OCI-LY7 (cell line): ENCODE data around the gene ANKRD45. TPM values are rescaled to one million over a fixed set of nuclear protein-coding genes. Genes with fewer than 3 reads are reported as not detected.

ENCODE experiments used
- BruUV-seq: library from RNA; stranded (reverse); fragments of 400-500 nt; replicated peaks from 2 replicates; lab custom pipeline; 2021; lab: Mats Ljungman, UMichigan
- CTCF ChIA-PET: fragments of 300-600 bp; sonication (Branson Sonifier 250); formaldehyde crosslinking; loops from one replicate; lab custom pipeline; 2022; ENCODE audit warnings: antibody characterized with exemption; ENCODE audit not compliant: unreplicated experiment; lab: Charles Lee
- POLR2A ChIA-PET: fragments of 300-600 bp; sonication (Branson Sonifier 250); formaldehyde crosslinking; loops from one replicate; lab custom pipeline; 2022; ENCODE audit warnings: antibody characterized with exemption; lab: Charles Lee
- DNase-seq: peaks from one replicate; pipeline ENCODE4 v3.0.0-alpha.2; 2015; ENCODE audit warnings: low spot score
- H2AFZ ChIP-seq: fragments of 200-600 bp; sonication (generic), shearing (Covaris generic); 2 replicates; pipeline ENCODE4 v1.6.1; 2014; ENCODE audit warnings: mild to moderate bottlenecking, antibody characterized with exemption, low read length, moderate library complexity
- H3K27ac ChIP-seq: fragments of 200-600 bp; sonication (generic); 2 replicates; pipeline ENCODE4 v1.5.1; 2014; ENCODE audit warnings: mixed run types, low read depth, mild to moderate bottlenecking, moderate library complexity, low read length, inconsistent platforms; ENCODE audit not compliant: poor library complexity, severe bottlenecking
- H3K36me3 ChIP-seq: fragments of 200-600 bp; sonication (generic); 2 replicates; pipeline ENCODE4 v1.6.1; 2014; ENCODE audit warnings: mild to moderate bottlenecking, antibody characterized with exemption, low read length, moderate library complexity, mixed read lengths; ENCODE audit not compliant: insufficient read depth
- H3K4me1 ChIP-seq: fragments of 200-600 bp; sonication (generic); 2 replicates; pipeline ENCODE4 v1.5.1; 2014; ENCODE audit warnings: mild to moderate bottlenecking, low read length; ENCODE audit not compliant: insufficient read depth, poor library complexity, severe bottlenecking
- H3K4me2 ChIP-seq: fragments of 200-600 bp; sonication (generic); 2 replicates; pipeline ENCODE4 v1.6.1; 2014; ENCODE audit warnings: mild to moderate bottlenecking, low read length
- H3K4me3 ChIP-seq: fragments of 200-600 bp; sonication (generic); 2 replicates; pipeline ENCODE4 v1.5.1; 2014; ENCODE audit warnings: mild to moderate bottlenecking, low read depth, low read length; ENCODE audit not compliant: poor library complexity, severe bottlenecking
- H3K79me2 ChIP-seq: fragments of 200-600 bp; sonication (generic); 2 replicates; pipeline ENCODE4 v1.6.1; 2016; ENCODE audit warnings: low read depth, mild to moderate bottlenecking, low read length, moderate library complexity, mixed read lengths; ENCODE audit not compliant: insufficient read depth
- H3K9me2 ChIP-seq: fragments of 200-600 bp; sonication (generic); 2 replicates; pipeline ENCODE4 v1.6.1; 2016; ENCODE audit warnings: mild to moderate bottlenecking, low read length, mixed read lengths; ENCODE audit not compliant: insufficient read depth
- H3K9me3 ChIP-seq: fragments of 200-600 bp; sonication (generic); 2 replicates; pipeline ENCODE4 v1.6.1; 2014; ENCODE audit warnings: mild to moderate bottlenecking, mixed run types, low read length, mixed read lengths
- H4K20me1 ChIP-seq: fragments of 200-600 bp; sonication (generic); 2 replicates; pipeline ENCODE4 v1.6.1; 2014; ENCODE audit warnings: mild to moderate bottlenecking, antibody characterized with exemption, low read length, moderate library complexity, mixed read lengths; ENCODE audit not compliant: insufficient read depth
- CTCF ChIP-seq: fragments of 200-600 bp; sonication (generic); conservative IDR thresholded peaks from 2 replicates; pipeline ENCODE4 v1.5.1; 2014; ENCODE audit warnings: mild to moderate bottlenecking, antibody characterized with exemption, low read length, moderate library complexity, mixed read lengths
- EZH2phosphoT487 ChIP-seq: fragments of 200-600 bp; sonication (generic); IDR thresholded peaks from 2 replicates; pipeline ENCODE4 v1.6.1; 2018; ENCODE audit warnings: low read depth, borderline replicate concordance, mild to moderate bottlenecking, mixed run types, antibody characterized with exemption, low read length, moderate library complexity, mixed read lengths
- intact Hi-C: fragments of 100-400 bp; cut with micrococcal nuclease; formaldehyde crosslinking; loops from one replicate; pipeline ENCODE4 v1.10.0; 2022; ENCODE audit not compliant: unreplicated experiment
- total RNA-seq, 2 experiments: library from RNA; depleted of rRNA in 1 of 2; stranded (reverse); fragments of >200 nt in 1 of 2; shearing (Covaris generic) in 1 of 2; gene quantifications; 2 replicates each; pipeline ENCODE4 v1.2.3, GENCODE V29; 2014 to 2022

Gene ANKRD45
- total RNA-seq, 2 experiments from 2014 or later = 0.30 TPM; not detected in 1

- H3K79me2 ChIP-seq = no peaks in the 10 kb centered on the region
- H3K27ac ChIP-seq = no peak overlapping the region
- no peaks in the 10 kb centered on the region for H3K9me3 ChIP-seq
- CTCF ChIA-PET = no interaction called here
- no peak overlapping the region for H3K4me3 ChIP-seq
- no peaks in the 10 kb centered on the region for H4K20me1 ChIP-seq
- no peak for TF ChIP-seq CTCF
- no peak for TF ChIP-seq EZH2phosphoT487
- POLR2A ChIA-PET = no interaction called here
- no peak for DNase-seq
- intact Hi-C loops = no loop called here
- no peaks in the 10 kb centered on the region for H3K9me2 ChIP-seq
- H2AFZ ChIP-seq = no peak overlapping the region
- no peak overlapping the region for H3K4me2 ChIP-seq
- H3K4me1 ChIP-seq = no peaks in the 10 kb centered on the region
- no peaks in the 10 kb centered on the region for H3K36me3 ChIP-seq
- no TSS peak for BruUV-seq
Observed at GRCh38 chr1:173660306-173660705, 9.3 kb downstream of the ANKRD45 start.

GRCh38 chr1:173648880-173649605 is 20.6 kb downstream of the ANKRD45 start:
- CTCF ChIA-PET = no interaction called here
- intact Hi-C loops = no loop called here

More at GRCh38 chr1:173648880-173649605, 20.6 kb downstream of the ANKRD45 start:
- no peak overlapping the region for H3K27ac ChIP-seq
- H2AFZ ChIP-seq = no peak overlapping the region
- H3K9me3 ChIP-seq = no peaks in the 10 kb centered on the region
- no peak overlapping the region for H3K4me3 ChIP-seq
- BruUV-seq = no TSS peak
- H3K36me3 ChIP-seq = no peaks in the 10 kb centered on the region
- H3K9me2 ChIP-seq = no peaks in the 10 kb centered on the region
- no peak for DNase-seq
- TF ChIP-seq CTCF (no peak), EZH2phosphoT487 (no peak)
- POLR2A ChIA-PET = no interaction called here
- H4K20me1 ChIP-seq = no peaks in the 10 kb centered on the region
- H3K79me2 ChIP-seq = no peaks in the 10 kb centered on the region
- no peak overlapping the region for H3K4me2 ChIP-seq
- no peaks in the 10 kb centered on the region for H3K4me1 ChIP-seq
